ENCODE results near the gene JPT1.
"Not testable (repeated sequence)": the region's sequence is repeated elsewhere in the genome, so short reads cannot be mapped to it uniquely, and the experiment has no call there.

JPT1 gene

DNA sequence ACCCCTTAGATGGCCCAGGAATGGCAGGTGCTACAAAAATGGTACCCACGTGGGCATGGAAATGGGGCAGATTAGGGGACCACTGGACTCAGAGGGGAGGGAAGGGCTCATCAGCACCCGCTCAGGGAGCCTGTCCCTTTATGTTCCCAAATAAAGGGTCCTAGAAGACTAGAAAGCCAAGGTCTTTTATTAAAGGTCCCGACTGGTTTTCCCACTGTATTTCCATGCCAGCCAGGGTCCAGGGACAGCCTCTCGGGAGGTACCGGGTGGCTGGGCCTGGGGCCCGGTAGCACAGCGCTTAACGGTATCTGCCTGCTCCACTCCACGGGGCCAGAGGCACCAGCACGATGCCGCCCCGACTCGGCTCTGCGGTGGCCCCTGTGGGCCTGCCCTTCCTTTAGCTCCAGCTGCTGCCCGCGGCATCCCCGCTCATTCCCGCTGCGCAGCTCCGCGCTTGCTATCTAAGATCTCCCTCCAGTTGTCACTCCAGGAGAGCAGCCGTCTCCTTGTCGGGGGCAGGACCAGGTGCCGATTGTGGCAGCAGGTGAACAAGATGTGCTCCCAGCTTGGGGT, 24.2 kb downstream of the JPT1 start:
- DNase-seq (ENCODE audit: low read depth in 3 of 3): no peak

DNA sequence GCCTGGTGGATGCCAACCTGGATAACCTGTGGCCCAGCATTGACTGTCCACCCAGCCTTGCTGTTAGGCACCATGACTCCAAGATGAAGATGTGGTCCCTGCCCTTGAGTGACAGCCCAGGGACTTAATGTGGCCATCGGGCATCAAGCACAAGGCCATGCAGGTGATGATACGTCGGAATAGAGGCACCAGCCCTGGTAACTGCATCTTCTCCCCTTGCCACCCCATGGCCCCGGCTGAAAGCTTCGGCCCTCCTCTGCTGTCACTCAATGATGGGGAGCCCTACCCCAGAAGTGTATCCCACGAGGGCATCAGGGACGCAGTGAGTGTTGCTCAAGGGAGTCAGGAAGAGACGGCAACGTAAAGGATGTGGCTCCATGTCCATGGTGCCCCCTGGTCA, 24.7 kb downstream of the JPT1 start:
- no peak for DNase-seq (ENCODE audit: low read depth in 3 of 3)

DNA sequence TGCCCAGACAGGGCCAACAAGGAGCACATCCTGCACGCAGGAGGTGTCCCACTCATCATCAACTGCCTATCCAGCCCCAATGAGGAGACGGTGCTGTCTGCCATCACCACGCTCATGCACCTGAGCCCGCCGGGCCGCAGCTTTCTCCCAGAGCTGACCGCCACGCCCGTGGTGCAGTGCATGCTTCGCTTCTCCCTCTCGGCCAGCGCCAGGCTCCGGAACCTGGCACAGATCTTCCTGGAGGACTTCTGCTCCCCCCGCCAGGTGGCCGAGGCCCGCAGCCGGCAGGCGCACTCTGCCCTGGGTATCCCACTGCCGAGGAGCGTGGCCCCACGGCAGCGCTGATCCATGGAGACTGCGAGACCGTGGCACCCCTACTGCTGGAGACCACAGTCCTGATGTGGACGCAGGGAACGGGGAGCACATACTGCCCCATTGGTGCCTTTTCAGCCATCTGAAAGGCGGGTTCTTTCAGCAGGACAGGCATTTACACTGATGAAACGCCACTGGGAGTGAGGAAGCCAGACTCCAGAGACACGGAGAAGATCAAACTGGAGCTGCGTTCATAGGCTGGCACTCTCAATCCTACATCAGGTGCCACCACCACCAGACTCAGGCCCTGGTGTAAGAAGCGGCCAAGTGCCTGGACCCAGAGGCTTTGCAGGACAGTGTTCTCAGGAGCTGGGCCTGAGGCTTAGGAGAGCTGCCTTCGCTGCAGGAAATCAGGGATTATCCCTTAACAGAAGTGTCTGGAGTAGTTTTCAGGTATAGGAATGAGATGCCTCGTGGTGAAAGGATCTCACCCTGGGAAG, 25.4 kb downstream of the JPT1 start:
- DNase-seq (ENCODE audit: low read depth in 3 of 3): no peak

DNA sequence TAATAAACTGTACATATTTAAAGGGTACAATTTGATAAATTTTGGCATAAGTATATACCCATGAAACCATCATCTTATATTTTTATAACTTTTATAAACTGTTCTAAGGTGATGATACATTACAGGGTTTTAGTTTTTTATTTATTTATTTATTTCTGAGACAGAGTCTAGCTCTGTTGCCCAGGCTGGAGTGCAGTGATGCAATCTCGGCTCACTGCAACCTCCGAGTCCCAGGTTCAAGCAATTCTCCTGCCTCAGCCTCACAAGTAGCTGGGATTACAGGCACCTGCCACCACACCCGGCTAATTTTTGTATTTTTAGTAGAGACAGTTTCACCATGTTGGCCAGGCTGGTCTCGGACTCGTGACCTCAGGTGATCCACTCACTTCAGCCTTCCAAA, 26.4 kb downstream of the JPT1 start:
- not testable (repeated sequence) for DNase-seq (ENCODE audit: low read depth in 3 of 3)

DNA sequence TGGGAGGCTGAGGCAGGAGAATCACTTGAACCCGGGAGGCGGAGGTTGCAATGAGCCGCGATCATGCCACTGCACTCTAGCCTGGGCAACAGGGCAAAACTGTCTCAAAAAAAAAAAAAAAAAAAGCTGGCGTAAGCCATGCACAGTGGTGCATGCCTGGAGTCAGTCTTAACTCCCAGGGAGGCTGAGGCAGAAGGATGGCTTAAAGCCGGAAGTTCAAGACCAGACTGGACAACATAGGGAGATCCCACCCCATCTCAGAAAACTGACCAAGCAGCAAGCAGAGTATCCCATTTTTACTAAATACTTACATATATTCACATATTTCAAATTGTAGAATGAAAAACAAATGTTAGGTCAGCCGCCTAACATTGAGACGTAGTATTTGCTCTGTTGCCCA, 27.4 kb downstream of the JPT1 start:
- DNase-seq (ENCODE audit: low read depth in 3 of 3): no peak

DNA sequence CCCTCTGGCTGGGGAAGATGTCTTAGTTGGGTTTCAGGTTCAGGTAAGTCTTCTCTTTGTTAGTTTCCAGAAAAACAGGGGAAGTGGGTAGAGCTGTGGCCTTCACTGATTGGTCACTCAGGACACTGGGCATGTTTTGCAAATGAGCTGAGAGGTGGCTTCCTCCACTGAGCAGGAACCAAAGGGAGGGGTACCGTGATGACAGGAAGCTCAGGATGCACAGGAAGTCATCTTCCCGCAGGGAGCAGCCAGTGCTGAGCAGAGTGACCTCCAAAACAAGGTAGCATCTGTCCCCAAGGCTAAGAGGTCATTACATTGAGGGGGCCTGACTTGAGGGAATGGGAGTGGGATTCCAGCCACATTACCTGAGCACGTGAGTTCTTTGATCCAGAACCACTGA, 28.3 kb downstream of the JPT1 start:
- no peak for DNase-seq (ENCODE audit: low read depth in 3 of 3)

DNA sequence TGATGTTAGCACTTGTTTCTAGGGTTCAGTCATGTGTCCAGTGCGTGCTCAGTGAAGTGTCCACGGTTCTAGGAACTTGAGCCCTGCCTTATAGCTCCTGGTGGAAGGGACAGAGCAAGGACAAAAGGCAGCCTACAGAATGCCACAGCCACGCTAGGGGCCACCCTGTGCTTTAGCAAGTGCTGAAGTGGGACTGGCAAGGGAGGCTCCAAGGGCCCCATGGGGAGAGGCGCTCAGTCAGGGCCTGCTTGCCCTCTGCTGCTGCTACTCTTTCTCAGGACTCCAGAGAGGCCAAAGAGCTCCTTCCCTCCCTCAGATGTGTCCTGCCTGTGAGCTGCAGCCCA, 29.5 kb downstream of the JPT1 start:
- no peak for DNase-seq (ENCODE audit: low read depth in 3 of 3)

DNA sequence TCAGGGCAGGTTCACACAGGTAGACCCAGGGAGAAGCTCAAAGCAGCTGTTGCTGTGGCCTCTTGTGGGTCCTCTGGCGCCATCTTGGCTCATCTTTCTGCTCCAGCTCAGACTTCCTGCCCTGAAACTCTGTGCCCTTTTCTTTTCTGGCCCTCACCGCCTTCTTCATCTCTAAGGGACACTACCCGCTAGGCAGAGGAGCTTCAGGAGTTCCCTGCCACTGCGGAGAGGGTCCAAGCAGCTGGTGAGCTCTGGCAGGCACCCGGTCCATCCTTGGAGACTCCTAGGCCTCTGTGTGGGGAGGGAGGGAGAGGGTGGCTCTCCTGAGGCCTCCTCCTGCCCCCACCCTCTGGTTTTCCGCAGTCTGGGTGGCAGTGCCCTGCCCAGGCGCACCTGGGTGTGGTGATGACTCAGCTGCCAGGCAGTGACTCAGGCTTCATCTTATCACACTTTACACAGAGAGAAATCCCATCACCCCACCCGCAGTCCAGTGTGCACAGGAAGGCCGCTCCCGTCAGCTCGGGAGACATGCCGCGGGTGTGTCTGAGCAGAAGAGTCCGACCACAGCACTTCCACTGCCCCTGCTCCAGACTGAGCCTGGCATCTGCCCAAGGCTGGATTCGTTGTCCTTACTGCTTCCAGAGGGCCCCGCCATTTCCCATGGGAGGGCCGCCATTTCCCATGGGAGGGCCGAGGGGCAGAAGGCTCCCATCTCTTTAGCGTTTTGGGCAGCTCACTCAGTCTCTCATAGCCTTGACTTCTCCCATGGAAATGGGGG, 30.1 kb downstream of the JPT1 start:
- peak in 2 of 3 experiments; percentile 51 to 65 for DNase-seq (ENCODE audit: low read depth in 3 of 3)

DNA sequence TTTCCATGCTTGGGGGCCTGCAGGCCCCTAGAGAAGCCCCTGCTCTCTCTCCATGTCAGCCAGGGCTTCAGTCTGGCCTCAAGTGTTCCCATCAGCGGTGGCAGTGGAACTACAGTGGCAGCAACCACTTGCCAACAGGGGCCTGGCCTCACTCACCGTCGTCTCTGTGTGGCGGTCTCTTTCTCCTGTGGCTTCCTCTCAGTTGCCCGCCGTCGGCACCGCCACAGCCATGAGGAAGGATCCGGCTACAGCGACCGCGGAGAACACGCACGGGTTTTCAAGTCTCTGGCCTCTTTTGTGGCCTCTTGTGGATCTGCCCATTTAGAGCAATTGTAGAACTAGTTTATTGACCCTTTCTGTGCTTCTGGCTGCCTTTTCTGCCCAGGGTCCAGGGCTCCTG, 36.0 kb downstream of the JPT1 start:
- DNase-seq (ENCODE audit: low read depth in 3 of 3): no peak

DNA sequence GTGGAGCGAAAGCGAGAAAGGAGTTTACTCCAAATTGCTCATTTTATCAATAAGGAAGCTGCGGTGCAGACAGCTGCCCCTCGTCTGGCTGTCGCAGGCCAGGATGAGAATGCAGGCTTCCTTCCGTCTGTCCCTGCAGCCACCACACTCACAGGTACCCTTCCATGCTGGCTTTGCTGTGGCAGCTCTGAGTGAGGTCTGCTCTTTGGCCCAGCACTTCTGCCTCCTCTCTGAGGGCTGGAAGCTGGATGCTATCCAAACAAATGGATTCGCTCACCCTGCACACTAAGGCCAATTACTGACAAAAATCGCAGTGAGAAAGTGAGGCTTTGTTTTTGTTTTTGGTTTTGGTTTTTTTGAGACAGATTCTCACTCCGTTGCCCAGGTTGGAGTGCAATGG, 37.6 kb downstream of the JPT1 start:
- DNase-seq (ENCODE audit: low read depth in 3 of 3): no peak

DNA sequence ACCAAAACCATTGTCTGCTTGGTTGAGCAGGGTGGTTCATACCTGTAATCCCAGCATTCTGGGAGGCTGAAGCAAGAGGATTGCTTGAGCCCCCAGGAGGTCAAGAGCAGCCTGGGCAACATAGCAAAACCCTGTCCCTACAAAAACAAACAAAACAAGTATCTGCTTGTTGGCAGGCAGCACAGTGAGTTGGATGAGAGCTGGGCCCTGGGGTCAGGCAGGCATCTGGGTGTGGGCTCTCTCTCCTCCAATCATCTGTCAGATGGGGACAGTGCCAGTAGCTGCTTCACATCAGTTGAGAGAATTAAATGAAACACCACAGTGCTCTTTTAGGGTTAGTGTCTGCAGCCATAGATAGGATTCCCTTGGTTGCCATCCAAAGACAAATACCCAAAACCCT, 38.8 kb downstream of the JPT1 start:
- DNase-seq (ENCODE audit: low read depth in 3 of 3): no peak

DNA sequence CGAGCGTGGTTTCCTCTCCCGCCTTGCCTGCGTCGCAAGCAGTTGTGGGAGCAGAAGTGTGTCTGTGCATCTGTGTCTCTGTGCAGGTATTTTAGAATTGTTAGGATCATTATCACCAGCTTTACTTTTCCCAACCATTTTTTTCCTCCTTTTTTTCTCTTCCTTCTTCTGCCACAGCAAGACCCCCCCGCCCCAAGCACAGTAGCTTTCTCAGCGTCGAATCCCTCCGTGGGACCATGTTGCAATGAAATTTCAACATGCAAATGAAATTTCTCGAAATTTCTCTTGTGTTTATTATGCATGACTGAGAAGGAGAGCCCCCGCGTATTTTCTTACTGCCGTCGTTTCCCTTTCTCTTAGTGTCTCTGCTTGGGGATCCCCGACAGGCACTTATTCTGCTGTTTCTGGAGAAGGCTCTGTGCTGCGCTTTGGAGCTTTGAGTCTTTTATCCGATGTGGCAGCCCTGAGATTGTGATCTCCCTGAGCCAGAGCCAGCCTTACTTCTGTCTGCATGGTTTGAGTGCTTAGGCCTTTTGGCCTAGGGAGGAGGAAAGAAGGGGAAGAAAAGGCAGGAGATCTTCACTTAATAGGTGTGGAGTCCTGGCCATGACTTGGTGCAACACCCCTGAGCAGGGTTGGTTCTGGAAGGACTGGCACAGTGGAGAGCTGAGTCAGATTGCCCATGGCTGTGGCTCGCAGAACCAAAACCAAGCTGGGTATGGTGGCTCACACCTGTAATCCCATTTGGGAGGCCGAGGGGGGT, 39.6 kb downstream of the JPT1 start:
- no peak for DNase-seq (ENCODE audit: low read depth in 3 of 3)

DNA sequence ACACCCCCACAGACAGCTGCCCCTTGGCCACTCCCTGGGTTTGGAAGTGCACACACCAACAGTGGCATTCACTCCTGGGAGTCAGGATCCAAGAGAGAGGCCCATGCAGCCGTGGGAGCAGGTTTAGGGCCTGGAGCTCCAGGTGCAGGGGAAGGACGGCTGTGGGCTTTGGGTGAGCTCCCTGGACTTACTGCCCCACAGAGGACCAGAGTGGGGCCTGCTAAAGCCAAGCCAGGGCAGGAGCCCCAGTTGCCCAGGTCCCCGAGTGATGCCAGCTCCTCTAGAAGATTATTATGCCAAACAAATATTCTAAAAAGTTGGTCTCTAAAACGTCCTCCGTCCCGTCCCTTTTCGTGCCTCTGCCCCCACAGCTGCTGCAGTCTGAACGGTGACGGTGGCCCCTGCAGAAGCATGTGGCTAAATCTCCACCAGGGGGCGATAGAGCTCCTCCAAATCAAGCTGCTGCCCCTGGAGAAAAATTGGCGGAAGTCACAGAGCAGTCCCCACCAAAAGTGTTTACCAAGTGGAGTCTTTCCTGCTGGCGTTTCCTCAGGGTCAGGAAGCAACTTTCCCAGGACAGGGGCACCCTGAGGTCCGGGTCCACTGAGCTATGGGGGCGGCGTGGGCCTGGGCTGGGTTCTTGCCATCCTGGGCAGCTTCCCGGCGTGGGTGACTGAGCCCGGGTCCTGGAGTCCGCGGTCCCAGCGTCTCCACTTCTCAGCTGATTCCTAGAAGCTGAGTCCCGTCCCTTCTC, 40.3 kb downstream of the JPT1 start:
- DNase-seq (ENCODE audit: low read depth in 3 of 3): peak; percentile 61 to 86 (median 74)

DNA sequence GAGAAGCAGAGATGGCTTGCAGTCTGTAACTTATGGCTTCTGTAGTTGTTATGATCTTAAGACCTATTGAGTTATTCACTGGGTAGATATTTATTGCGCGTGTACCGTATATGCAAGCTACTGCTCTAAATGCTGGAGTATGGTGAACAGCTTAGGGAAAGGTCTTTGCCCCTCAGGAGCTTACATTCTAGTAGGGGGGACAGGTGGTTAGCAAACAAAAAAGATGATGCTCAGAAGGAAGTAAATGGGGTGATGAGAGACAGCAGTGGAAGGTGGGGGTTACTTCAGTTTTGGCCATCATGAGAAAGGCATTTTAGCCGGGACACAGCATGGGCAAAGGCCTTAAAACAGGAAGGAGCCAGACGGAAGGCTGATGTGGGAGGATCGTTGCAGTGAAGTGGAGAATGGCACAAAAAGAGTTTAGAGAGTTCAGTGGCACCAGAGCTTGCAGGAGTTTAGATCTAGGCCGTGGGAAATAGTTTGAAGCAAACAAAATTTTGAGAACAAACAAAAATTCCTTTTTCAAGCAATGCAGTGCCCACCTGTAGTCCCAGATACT, 42.5 kb downstream of the JPT1 start:
- DNase-seq (ENCODE audit: low read depth in 3 of 3): no peak

DNA sequence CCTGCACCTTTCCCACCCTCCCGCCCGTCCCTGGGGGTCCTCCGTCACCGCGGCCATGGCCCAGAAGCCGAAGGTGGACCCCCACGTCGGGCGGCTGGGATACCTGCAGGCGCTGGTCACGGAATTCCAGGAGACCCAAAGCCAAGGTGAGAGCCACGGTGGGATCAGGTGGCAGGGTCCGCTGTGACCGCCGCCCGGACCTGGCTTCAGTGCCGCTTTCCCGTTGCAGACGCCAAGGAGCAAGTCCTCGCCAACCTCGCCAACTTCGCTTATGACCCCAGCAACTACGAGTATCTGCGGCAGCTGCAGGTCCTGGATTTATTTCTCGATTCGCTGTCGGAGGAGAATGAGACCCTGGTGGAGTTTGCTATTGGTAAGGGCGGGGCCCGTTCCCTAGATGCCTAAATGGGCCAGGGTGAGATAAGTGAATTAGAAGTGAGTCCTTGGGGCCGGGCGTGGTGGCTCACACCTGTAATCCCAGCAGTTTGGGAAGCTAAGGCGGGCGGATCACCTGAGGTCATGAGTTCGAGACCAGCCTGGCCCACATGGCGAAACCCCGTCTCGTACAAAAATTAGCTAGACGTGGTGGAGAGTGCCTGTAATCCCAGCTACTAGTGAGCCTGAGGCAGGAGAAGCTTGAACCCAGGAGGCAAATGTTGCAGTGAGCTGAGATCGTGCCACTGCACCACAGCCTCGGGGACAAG, 43.9 kb downstream of the JPT1 start:
- DNase-seq (ENCODE audit: low read depth in 3 of 3): no peak

DNA sequence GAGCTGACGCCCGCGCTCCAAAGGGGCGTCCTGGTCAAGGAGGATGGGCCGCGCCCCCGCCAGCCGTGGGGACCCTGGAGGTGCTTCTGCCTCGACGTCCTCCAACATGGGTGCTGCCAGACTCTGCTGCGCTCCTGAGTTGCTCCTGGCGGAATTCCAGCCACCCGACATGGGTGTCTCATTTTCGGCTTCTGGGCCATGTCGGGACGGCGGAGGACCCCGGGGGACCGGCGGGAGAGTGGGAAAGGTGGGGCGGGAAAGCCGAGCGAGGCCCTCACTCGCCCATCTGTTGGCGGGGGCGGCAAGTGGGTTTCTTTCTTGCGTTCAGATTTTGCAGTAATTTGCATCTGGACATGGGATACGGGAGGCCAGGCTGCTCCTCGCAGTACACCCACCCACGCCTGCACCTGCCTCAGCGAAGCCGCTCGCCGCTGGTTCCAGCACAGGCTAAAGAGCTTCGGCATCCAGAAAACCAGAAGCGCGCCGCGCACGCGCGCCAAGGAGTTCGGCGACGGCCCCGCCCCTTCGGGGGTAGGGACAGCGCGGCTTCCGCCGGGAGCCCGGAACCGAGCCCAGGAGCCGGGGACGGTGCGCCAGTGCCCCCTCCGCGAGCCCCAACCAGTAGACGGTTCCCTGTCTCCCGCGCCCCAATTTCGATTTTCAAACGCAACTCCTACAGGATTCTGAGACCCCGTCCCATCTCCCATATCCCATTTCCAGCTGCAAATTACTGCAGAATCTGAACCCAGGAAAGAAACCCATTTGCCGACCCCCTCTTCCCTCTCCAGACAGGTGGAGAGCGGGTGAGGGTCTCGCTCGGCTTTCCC, 44.7 kb downstream of the JPT1 start, which contains the start of gene ARMC7:
Gene ARMC7, plus strand, starts transcription at position 563 of the 827 bp plus-strand sequence. CDS start 320 bp downstream, outside the sequence.
- DNase-seq (ENCODE audit: low read depth in 3 of 3): peak; percentile 82 to 91 (median 82)

DNA sequence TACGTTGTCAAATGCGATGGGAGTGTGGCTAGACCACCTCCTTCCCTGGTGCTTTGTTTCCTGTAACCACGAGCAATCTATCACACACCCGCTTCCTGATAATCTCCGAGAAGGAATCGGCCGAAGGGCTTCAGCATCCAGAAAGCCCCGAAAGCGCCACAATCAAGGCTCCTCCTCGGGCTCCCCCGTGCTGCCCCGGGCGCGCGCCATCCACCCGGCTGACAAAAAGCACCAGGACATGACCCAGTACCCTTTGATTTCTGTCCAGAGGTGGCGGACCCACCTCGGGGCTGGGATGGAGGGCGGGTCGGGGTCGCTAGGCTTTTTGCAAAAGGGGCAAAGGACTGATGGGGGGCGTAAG, 45.3 kb downstream of the JPT1 start:
- no peak for DNase-seq (ENCODE audit: low read depth in 3 of 3)

DNA sequence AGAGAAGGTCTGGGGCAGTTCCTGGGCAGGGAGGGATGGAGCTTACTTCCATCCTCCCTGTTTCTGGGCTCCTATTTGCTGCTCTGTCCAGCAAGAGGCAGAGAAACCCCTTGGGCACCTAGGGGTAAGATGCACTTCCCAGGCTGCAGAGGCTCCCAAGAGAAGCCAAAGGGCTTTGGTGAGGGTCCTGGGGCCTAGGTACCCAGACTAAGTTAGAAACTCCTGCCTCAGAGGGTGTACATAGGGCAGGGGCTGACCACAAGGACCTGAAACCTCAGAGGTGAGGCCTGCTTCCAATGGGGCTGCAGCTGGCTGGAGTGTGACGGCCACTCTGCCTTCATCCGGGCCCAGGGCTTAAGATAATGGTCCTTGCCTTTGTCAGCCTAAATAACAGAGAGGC, 46.1 kb downstream of the JPT1 start:
- no peak for DNase-seq (ENCODE audit: low read depth in 3 of 3)
